ENCODE results near the gene DPY19L2.
"Not testable (repeated sequence)": the region's sequence is repeated elsewhere in the genome, so short reads cannot be mapped to it uniquely, and the experiment has no call there.

The DPY19L2 gene

DNA sequence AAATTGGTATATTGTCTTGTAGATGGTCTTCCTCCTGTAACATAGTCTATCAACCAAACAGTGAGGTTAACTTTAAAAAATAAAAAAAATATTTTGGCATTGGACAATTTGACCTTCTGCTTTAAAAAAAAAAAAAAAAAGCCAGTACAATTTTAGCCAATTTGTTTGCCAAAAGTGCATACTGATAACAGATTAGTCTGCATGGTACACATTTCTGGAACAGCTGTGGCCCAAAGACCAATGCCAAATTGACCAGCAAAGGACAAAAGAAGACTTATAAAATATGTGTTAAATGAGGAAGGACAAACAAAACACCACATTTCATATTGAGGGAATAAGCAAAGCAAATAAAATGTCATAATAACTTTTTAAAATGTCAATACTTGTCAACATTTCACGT is 20.8 kb upstream of the DPY19L2 start:
- H3K4me1 Mint-ChIP-seq; H3K36me3 Mint-ChIP-seq (ENCODE audit: low read depth); H3K27me3 Mint-ChIP-seq (ENCODE audit: low read depth, poor library complexity); H3K4me3 Mint-ChIP-seq; H3K27ac Mint-ChIP-seq; DNase-seq; H3K9me3 Mint-ChIP-seq: not testable (repeated sequence)

DNA sequence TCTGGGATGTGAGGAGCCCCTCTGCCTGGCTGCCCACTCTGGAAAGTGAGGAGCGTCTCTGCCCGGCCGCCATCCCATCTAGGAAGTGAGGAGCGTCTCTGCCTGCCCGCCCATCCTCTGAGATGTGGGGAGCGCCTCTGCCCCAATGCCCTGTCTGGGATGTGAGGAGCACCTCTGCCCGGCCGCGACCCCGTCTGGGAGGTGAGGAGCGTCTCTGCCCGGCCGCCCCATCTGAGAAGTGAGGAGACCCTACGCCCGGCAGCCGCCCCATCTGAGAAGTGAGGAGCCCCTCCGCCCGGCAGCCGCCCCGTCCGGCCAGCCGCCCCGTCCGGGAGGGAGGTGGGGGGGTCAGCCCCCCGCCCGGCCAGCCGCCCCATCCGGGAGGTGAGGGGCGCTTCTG is 18.3 kb upstream of the DPY19L2 start:
- H3K36me3 Mint-ChIP-seq (ENCODE audit: low read depth), result not testable (repeated sequence)

DNA sequence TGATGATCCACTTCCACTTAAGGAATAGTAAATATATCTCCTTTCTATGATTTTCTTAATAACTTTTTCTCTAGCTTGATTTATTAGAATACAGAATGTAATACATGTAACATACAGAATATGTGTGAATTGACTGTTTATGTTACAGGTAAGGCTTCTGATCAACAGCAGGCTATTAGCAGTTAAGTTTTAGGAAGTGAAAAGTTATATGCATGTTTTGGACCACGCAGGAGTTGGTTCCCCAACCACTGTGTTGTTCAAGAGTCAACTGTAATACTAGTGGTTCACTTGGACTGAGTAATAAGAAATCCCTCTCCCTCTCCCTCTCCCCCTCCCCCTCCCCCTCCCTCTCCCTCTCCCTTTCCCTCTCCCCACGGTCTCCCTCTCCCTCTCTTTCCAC is 17.5 kb upstream of the DPY19L2 start:
- H3K27me3 Mint-ChIP-seq (ENCODE audit: low read depth, poor library complexity); H3K27ac Mint-ChIP-seq; H3K36me3 Mint-ChIP-seq (ENCODE audit: low read depth); H3K4me1 Mint-ChIP-seq; H3K4me3 Mint-ChIP-seq; H3K9me3 Mint-ChIP-seq; DNase-seq: not testable (repeated sequence)

More for the DNA sequence above, 18.3 kb upstream of the DPY19L2 start:
- H3K27me3 Mint-ChIP-seq (ENCODE audit: low read depth, poor library complexity); H3K27ac Mint-ChIP-seq; H3K4me1 Mint-ChIP-seq; DNase-seq; H3K4me3 Mint-ChIP-seq; H3K9me3 Mint-ChIP-seq: not testable (repeated sequence)

DNA sequence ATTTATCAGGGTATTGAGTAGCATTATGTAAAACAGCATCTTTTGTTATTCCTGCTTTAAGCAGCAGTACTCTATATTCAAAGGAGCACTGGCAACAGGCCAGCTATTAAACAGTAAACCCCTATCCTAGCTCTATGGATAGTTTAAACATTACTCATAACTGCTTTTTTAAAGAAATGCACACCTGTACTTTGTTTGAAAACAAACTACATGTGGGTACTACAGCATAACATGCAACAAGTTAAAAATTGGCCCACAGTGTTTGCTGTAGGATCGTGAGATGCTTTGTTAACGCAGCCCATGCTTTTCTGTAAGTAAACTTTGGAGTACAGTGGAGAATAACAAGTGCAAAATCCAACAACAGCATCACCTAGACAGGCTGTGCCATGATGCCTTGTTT is 14.3 kb upstream of the DPY19L2 start:
- DNase-seq; H3K9me3 Mint-ChIP-seq; H3K36me3 Mint-ChIP-seq (ENCODE audit: low read depth); H3K4me1 Mint-ChIP-seq; H3K27ac Mint-ChIP-seq; H3K4me3 Mint-ChIP-seq; H3K27me3 Mint-ChIP-seq (ENCODE audit: low read depth, poor library complexity): not testable (repeated sequence)

DNA sequence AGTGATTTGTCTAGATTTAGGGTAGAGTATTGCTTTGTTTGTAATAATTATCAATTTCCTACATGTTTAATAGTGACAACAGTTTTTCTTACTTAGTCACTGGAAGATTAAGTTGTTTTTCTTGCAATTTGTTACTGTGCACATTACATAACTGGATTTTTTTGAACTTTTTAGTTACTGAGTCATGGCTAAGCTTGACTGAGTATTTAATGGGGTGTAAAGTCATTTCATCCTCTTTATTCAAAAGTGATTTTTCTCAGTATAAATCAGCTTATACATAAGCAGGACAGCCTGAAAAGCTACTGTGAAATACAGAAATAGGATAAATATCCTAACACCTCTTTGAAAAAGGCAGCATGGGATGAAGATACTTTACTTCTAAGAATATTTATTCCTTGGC is 12.5 kb upstream of the DPY19L2 start:
- H3K27ac Mint-ChIP-seq; H3K27me3 Mint-ChIP-seq (ENCODE audit: low read depth, poor library complexity); DNase-seq; H3K4me1 Mint-ChIP-seq; H3K4me3 Mint-ChIP-seq; H3K9me3 Mint-ChIP-seq; H3K36me3 Mint-ChIP-seq (ENCODE audit: low read depth): not testable (repeated sequence)

DNA sequence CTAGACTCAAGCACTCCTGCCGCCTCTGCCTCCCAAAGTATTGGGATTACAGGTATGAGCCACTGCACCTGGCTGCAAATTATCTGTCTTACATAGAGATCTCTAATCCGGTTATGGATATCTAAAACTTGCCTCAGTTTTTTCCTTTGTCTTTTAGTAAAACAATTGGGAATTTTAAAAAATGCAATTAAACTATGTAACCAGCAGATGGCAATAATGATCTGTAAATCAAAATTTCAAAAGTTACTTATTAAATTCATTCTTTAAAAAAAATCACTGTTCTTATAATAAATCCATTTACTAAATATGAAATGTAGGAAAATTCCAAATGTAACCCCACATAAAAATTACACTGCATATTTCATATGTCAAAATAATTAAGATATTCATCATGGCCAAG is 4.3 kb upstream of the DPY19L2 start:
- not testable (repeated sequence) for H3K4me1 Mint-ChIP-seq, DNase-seq, H3K9me3 Mint-ChIP-seq

DNA sequence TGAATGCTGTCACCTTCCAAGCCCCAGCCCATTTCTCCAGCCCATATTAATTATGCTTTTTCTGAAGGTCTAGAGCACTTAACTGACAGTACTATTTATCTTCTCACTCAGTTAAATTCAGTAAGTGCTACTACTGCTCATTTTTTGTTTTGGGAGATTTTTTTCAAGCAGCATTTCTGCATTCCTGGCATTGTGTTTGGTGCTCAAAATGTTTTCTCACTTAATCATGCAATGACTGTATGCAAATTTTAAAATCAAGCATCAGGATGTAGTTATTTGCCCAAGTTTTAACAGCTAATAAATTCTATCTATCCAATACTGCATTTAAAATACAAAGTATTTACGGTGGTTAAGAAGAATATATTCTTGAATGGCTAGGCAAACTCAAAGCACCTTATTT is 1.6 kb upstream of the DPY19L2 start:
- H3K4me1 Mint-ChIP-seq, result peaks cover 26% of the 10 kb centered on the region
- H3K27me3 Mint-ChIP-seq (ENCODE audit: low read depth, poor library complexity), result peaks cover 33% of the 10 kb centered on the region
- not testable (repeated sequence) for H3K27ac Mint-ChIP-seq; H3K9me3 Mint-ChIP-seq; H3K36me3 Mint-ChIP-seq (ENCODE audit: low read depth); DNase-seq
- peak overlapping the region; percentile 90 for H3K4me3 Mint-ChIP-seq

More for the DNA sequence above, 4.3 kb upstream of the DPY19L2 start:
- H3K36me3 Mint-ChIP-seq (ENCODE audit: low read depth); H3K4me3 Mint-ChIP-seq; H3K27ac Mint-ChIP-seq: not testable (repeated sequence)
- TF ChIP-seq, protein P1, sequence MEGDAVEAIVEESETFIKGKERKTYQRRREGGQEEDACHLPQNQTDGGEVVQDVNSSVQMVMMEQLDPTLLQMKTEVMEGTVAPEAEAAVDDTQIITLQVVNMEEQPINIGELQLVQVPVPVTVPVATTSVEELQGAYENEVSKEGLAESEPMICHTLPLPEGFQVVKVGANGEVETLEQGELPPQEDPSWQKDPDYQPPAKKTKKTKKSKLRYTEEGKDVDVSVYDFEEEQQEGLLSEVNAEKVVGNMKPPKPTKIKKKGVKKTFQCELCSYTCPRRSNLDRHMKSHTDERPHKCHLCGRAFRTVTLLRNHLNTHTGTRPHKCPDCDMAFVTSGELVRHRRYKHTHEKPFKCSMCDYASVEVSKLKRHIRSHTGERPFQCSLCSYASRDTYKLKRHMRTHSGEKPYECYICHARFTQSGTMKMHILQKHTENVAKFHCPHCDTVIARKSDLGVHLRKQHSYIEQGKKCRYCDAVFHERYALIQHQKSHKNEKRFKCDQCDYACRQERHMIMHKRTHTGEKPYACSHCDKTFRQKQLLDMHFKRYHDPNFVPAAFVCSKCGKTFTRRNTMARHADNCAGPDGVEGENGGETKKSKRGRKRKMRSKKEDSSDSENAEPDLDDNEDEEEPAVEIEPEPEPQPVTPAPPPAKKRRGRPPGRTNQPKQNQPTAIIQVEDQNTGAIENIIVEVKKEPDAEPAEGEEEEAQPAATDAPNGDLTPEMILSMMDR (IDR thresholded peaks at IDR 0.05), result peak; percentile 37
- H3K27me3 Mint-ChIP-seq (ENCODE audit: low read depth, poor library complexity), result peaks cover 30% of the 10 kb centered on the region

DNA sequence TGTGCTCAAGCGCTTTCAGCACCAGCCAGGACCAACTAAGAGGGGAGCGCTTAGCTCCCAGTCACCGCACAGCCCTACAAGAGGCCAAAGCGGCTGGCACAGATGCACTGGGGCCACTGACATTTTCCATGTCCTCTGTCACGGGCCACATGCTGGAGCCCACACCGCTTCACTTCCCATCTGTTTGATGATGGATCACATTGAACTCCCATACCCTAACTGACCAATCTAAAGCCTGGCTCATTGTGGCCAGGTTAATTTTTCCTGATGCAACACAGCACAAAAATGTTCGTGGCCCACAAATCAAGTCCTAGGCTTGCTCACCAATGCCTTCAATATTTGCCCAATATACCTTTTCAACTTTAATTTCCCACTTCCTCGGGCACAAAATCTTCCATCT is 1.1 kb upstream of the DPY19L2 start:
- H3K36me3 Mint-ChIP-seq (ENCODE audit: low read depth); H3K27ac Mint-ChIP-seq: not testable (repeated sequence)

DNA sequence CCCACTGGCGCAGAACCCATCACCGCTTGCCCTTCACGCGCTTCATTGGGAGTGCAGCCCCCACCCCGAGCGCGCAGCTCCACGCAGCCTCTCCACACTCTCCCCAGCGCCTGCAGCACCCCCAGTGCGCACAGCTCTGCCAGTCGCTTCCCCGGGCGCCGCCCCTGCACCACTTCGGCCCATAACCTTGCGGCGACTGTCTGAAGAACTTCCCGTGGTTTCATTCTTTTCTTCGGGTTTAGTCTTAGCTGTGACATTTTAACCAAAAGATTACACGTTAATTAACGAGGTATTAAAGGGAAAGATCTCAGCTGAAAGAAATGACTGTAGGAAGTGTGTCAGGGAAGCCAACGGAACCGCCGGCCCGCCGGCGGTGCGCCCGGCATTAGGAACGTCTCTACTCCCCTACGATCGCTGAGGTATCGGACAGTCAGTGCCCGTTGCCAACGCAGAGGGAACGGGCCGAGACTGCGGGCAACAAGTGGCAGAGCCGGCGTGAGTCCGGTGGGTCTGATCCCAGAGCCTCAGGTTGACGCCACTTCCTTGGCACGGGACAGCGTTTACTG is 590 bp upstream of the DPY19L2 start:
- H3K4me3 Mint-ChIP-seq, result peak overlapping the region; percentile 90
- peaks cover 33% of the 10 kb centered on the region for H3K4me1 Mint-ChIP-seq
- H3K9me3 Mint-ChIP-seq; H3K36me3 Mint-ChIP-seq (ENCODE audit: low read depth); H3K27ac Mint-ChIP-seq: not testable (repeated sequence)
- H3K27me3 Mint-ChIP-seq (ENCODE audit: low read depth, poor library complexity), result peaks cover 33% of the 10 kb centered on the region
- DNase-seq, result peak; percentile 26

More for the DNA sequence above, 1.1 kb upstream of the DPY19L2 start:
- not testable (repeated sequence) for DNase-seq, H3K9me3 Mint-ChIP-seq
- Mint-ChIP-seq H3K27me3 (ENCODE audit: low read depth, poor library complexity) (peaks cover 33% of the 10 kb centered on the region), H3K4me3 (peak overlapping the region; percentile 90), H3K4me1 (peaks cover 29% of the 10 kb centered on the region)

DNA sequence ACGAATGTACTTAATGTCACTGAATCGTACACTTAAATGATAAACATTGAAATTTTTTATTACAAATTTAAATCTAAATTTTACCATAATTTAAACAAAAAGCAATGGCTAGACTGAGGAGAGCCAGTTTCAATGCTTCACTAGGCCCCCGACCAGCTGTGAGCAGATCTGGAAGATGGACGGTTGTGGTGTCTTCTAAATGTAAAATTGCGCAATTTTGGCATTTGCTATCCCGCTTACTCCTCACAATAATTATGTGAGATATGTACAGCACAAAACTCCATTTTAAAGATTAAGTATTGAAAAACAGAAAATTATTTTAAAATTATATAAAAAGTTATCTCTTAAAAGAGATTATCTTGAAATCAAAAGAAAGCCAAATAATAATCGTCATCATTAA is 5.3 kb downstream of the DPY19L2 start:
- H3K27ac Mint-ChIP-seq; DNase-seq; H3K4me3 Mint-ChIP-seq; H3K9me3 Mint-ChIP-seq; H3K27me3 Mint-ChIP-seq (ENCODE audit: low read depth, poor library complexity): not testable (repeated sequence)
- peaks cover 34% of the 10 kb centered on the region for H3K36me3 Mint-ChIP-seq (ENCODE audit: low read depth)
- peaks cover 33% of the 10 kb centered on the region for H3K4me1 Mint-ChIP-seq

DNA sequence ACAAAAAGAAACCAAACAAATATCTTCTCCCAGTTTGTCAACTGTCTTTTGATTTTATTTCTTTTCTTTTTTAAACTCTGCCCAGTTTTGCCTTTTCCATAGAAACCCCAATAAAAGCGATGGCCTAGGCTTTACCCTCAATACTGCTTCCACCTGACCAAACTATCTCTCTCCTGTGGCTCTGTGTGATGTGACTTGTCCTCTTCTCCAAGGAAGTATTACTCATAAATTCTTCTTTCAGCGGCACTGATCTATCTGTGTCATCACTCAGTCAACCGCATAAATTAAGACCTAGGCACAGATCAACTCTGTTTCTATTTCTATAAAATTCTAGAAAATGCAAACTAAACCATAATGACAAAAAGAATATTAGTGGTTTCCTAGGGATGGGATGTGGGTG is 9.8 kb downstream of the DPY19L2 start:
- H3K27me3 Mint-ChIP-seq (ENCODE audit: low read depth, poor library complexity); H3K4me3 Mint-ChIP-seq; H3K27ac Mint-ChIP-seq; DNase-seq; H3K9me3 Mint-ChIP-seq: not testable (repeated sequence)
- Mint-ChIP-seq H3K4me1 (peaks cover 22% of the 10 kb centered on the region), H3K36me3 (ENCODE audit: low read depth) (peaks cover 48% of the 10 kb centered on the region)

DNA sequence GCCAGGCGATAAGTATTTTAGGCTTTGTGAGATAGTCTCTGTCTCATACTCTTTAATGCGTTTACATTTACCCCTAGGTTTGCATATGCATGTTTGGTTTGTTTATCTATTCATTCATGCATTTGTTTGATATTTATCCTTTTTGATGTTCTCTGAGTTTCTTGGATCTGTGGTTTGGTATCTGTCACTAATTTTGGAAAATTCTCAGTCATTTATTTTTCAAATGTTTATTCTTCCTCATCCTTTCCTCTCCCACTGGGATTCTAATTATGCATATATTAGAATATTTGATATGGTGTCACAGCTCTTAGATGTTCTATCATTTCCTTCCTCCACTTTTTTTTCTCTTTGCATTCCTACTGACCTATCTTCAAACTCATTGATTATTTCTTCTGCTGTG is 11.9 kb downstream of the DPY19L2 start:
- Mint-ChIP-seq H3K4me1 (peaks cover 22% of the 10 kb centered on the region), H3K9me3 (peaks cover 17% of the 10 kb centered on the region), H3K36me3 (ENCODE audit: low read depth) (peaks cover 64% of the 10 kb centered on the region), H3K27ac (peak overlapping the region; percentile 84)
- not testable (repeated sequence) for H3K4me3 Mint-ChIP-seq; H3K27me3 Mint-ChIP-seq (ENCODE audit: low read depth, poor library complexity); DNase-seq

DNA sequence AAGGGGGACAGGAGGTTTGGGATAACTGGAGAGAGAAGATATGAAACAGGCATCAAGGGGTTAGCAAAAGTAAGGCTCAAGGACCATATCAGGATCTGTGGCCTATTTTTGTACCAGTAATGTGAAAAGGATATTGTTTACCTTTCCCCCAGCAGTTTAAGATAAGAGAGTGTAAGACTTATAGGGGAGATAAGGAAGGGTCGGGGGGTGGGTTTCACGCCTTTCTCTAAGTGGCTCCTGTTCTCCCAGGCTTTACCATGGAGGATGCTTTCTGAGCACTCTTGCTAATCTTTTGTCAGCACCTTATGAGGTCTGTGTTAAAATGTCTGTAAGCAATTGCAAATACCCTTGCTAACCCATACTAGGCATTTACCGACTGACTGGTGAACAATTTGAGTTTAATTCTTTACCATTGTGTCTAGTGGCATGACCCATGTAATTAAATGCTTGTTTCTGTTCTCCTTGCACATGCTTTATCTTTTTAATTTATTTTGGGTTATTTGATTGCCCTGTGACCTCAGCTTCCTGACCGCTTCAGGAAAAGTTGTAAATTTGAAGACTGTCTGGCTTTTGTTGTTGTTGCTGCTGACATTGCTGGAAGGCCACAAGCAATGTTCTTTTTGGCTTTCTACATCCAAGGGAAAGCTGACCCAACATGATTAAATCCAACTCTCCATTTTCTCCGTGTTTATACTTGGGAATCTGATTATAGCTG is 12.6 kb downstream of the DPY19L2 start:
- Mint-ChIP-seq H3K9me3 (peaks cover 23% of the 10 kb centered on the region), H3K4me1 (peaks cover 22% of the 10 kb centered on the region), H3K36me3 (ENCODE audit: low read depth) (peaks cover 63% of the 10 kb centered on the region)
- DNase-seq; H3K27ac Mint-ChIP-seq; H3K4me3 Mint-ChIP-seq; H3K27me3 Mint-ChIP-seq (ENCODE audit: low read depth, poor library complexity): not testable (repeated sequence)

DNA sequence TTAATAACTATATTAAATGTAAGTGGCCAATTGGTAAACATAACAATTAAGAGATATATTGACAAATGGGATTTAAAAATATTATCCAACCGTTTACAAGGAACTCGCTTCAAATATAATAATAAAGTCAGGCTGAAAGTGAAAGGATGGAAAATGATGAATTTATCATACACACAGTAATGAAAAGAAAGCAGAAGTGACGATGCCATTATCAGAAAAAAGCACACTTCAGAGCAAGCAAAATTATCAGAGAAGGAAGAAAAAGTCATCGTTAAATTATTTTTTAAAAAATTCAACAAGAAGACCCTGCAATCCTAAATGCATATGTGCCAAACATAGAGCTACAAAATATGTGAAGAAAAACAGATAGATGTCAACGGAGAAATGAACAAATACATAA is 13.8 kb downstream of the DPY19L2 start:
- H3K4me3 Mint-ChIP-seq; DNase-seq; H3K27me3 Mint-ChIP-seq (ENCODE audit: low read depth, poor library complexity); H3K27ac Mint-ChIP-seq: not testable (repeated sequence)
- Mint-ChIP-seq H3K4me1 (peaks cover 22% of the 10 kb centered on the region), H3K9me3 (peaks cover 30% of the 10 kb centered on the region), H3K36me3 (ENCODE audit: low read depth) (peaks cover 56% of the 10 kb centered on the region)
